Brain microvascular endothelial cell (primary cell): ENCODE results near the gene TCF7L1.

Experiments
- DNase-seq: peaks from one replicate; pipeline ENCODE4 v3.0.0-alpha.2; 2020
- H3K27ac ChIP-seq: fragments of 250-450 bp; sonication (Bioruptor Pico); 2 replicates; pipeline ENCODE4 v1.5.1; 2020; ENCODE audit warnings: mild to moderate bottlenecking, moderate library complexity
- H3K27me3 ChIP-seq: fragments of 250-450 bp; sonication (Bioruptor Pico); replicated peaks from 2 replicates; pipeline ENCODE4 v1.5.1; 2020; ENCODE audit warnings: mild to moderate bottlenecking
- H3K36me3 ChIP-seq: fragments of 250-450 bp; sonication (Bioruptor Pico); replicated peaks from 2 replicates; pipeline ENCODE4 v1.5.1; 2020; ENCODE audit warnings: mild to moderate bottlenecking
- H3K4me3 ChIP-seq: 2 replicates; pipeline ENCODE4 v1.5.1; 2011; ENCODE audit warnings: low read depth, mild to moderate bottlenecking, control low read depth, low read length, moderate library complexity
- in situ Hi-C: cut with HindIII; loops from 2 replicates; pipeline ENCODE4 v1.10.0; 2017; ENCODE audit warnings: low sequenced_read_pairs, low pct_ligation_motif_present
- TF ChIP-seq, protein P1 (sequence below): IDR thresholded peaks from 2 replicates; pipeline ENCODE4 v1.5.1; 2011; ENCODE audit warnings: low read depth, mild to moderate bottlenecking, moderate library complexity, low read length, control low read depth, inconsistent platforms; ENCODE audit errors: missing control alignments

Gene TCF7L1

DNA sequence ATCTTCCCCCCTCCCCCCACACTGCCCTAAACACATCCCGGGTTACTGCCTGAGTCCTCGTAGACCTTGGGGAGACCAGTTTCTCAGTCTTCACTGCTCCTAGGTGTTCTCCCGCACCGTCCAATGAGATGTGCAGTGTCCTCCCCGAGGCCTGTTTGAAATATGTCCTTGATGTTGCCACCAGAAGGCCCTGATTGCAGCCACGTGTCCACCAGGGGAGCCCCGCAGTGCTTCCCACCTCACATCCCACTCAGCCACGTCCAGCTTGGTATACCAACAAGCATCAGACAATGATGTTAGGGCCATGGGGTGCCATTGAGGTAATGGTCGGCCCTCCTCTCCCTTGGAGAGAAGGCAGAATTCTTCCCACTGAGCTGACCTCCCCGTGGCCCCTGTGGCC lies 38.7 kb downstream of the TCF7L1 start:
- no peak for DNase-seq
- Histone ChIP-seq H3K27ac (no peak overlapping the region), H3K36me3 (no peaks in the 10 kb centered on the region), H3K27me3 (no peaks in the 10 kb centered on the region), H3K4me3 (no peak overlapping the region)
- TF ChIP-seq, protein P1, sequence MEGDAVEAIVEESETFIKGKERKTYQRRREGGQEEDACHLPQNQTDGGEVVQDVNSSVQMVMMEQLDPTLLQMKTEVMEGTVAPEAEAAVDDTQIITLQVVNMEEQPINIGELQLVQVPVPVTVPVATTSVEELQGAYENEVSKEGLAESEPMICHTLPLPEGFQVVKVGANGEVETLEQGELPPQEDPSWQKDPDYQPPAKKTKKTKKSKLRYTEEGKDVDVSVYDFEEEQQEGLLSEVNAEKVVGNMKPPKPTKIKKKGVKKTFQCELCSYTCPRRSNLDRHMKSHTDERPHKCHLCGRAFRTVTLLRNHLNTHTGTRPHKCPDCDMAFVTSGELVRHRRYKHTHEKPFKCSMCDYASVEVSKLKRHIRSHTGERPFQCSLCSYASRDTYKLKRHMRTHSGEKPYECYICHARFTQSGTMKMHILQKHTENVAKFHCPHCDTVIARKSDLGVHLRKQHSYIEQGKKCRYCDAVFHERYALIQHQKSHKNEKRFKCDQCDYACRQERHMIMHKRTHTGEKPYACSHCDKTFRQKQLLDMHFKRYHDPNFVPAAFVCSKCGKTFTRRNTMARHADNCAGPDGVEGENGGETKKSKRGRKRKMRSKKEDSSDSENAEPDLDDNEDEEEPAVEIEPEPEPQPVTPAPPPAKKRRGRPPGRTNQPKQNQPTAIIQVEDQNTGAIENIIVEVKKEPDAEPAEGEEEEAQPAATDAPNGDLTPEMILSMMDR = no peak
- in situ Hi-C loops = no loop called here

DNA sequence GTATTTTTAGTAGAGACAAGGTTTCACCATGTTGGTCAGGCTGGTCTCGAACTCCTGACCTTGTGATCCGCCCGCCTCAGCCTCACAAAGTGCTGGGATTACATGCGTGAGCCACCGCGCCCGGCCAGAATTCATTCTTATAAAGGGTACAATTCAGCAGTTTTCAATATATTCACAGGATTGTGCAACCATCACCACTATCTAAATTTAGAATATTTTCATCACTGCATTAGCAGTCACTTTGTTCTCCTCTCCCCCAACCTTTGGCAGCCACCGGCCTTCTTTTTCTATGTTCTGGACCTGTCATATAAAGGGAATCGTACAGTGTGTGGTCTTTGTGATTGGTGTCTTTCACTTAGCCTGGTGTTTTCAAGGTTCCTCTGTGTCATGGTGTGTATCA lies 40.7 kb downstream of the TCF7L1 start:
- DNase-seq = no peak
- TF ChIP-seq, protein P1 = no peak
- in situ Hi-C loops = no loop called here
- no peaks in the 10 kb centered on the region for H3K36me3 ChIP-seq
- no peaks in the 10 kb centered on the region for H3K27me3 ChIP-seq
- H3K4me3 ChIP-seq = no peak overlapping the region
- no peak overlapping the region for H3K27ac ChIP-seq

DNA sequence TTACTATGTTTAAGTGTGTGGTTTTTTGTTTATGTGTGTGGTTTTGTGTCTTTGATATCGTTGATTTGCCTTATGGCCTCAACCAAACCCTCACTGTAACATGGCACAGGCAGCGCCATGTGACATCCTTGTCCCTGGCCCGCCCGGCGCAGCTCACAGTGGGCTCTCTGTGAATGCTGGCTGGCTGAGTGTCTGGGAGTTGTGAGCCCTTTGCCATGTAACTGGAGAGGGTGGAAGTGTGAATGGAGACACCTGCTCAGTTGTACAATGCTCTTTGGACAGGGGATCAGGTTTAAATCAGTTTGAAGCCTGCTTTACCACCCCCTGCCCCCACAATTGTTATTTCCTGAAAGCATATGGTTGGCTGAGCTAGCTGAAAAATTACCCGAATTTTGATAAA lies 41.8 kb downstream of the TCF7L1 start:
- no peak for DNase-seq
- H3K36me3 ChIP-seq = no peaks in the 10 kb centered on the region
- H3K4me3 ChIP-seq = no peak overlapping the region
- TF ChIP-seq, protein P1 = no peak
- no peak overlapping the region for H3K27ac ChIP-seq
- H3K27me3 ChIP-seq = no peaks in the 10 kb centered on the region
- in situ Hi-C loops = no loop called here

DNA sequence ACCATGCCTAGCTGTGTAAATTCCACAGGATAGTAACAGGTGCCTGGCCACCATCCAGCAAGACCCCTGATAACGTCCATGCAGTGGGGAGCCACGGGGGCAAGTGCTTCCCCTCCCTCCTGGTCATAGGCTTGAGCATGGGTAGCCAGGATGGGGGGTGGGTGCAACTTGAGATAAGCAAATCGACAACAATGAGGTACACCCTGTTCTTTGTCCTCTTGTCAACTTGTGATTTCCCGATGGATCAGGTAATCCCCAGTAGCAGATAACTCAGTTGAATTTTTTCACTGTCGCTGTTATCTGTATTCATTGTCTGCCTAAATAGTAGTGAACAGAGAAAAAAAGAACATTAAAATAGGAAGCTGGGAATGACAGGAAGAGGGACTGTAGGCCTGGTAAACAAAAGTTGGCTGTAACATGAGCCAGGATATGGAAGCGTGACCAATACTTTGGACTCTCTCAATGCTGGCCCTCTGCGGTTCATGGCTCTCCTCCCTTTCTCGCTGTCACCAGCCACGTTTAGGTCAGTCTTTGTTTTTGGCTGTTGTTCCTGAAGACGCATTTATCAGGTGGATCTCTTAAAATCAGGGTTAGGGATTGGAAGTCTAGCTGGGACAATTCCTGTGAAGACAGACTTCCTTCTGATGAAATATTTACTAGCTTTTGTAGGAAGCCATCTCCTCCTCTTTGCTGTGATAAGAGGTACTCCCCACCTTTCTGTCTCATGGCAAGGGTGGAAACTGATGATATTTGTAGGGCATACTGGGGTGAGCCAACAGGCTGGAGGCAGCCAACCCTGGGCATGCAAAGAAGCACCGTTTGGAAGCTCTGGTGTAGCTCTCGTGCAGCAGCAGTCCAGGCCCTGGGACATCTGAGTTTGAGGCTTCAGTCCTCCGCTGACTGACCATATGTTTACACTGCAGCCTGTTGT lies 42.4 kb downstream of the TCF7L1 start:
- TF ChIP-seq, protein P1 = no peak
- H3K27ac ChIP-seq = no peak overlapping the region
- DNase-seq = no peak
- H3K36me3 ChIP-seq = no peaks in the 10 kb centered on the region
- H3K4me3 ChIP-seq = no peak overlapping the region
- no peaks in the 10 kb centered on the region for H3K27me3 ChIP-seq
- in situ Hi-C loops = no loop called here

DNA sequence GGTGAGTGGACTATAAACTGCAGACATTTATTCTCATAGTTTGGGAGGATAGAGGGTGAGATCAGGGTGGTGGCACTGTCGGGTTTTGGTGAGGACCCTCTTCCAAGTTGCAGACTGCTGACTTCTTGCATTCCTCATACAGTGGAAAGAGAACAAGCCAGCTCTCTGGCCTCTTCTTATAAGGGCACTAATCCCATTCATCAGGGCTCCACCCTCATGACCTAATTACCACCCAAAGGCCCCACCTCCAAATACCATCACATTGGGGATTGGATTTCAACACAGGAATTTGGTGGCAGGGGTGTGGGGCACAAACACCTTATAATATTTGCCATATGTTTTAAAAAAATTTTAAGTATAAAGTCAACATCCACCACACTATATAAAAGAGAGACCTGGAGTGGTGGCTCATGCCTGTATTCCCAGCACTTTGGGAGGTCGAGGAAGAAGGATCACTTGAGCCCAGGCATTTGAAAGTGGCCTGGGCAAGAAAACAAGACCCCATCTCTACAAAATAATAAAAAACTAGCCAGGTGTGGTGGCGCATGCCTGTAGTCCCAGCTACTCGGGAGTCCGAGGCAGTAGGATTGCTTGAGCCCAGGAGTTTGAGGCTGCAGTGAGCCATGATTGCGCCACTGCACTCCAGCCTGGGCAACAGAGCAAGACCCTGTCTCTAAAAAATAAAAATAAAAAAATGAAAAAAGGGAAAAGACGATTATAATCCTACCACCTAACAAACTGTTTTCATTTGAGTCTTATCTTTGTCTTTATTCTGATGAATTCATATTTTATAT lies 44.0 kb downstream of the TCF7L1 start:
- Histone ChIP-seq H3K4me3 (no peak overlapping the region), H3K36me3 (no peaks in the 10 kb centered on the region), H3K27me3 (no peaks in the 10 kb centered on the region), H3K27ac (no peak overlapping the region)
- TF ChIP-seq, protein P1 = no peak
- in situ Hi-C loops = no loop called here
- DNase-seq = no peak
